ENCODE measurements around the gene RTP3.

DNA sequence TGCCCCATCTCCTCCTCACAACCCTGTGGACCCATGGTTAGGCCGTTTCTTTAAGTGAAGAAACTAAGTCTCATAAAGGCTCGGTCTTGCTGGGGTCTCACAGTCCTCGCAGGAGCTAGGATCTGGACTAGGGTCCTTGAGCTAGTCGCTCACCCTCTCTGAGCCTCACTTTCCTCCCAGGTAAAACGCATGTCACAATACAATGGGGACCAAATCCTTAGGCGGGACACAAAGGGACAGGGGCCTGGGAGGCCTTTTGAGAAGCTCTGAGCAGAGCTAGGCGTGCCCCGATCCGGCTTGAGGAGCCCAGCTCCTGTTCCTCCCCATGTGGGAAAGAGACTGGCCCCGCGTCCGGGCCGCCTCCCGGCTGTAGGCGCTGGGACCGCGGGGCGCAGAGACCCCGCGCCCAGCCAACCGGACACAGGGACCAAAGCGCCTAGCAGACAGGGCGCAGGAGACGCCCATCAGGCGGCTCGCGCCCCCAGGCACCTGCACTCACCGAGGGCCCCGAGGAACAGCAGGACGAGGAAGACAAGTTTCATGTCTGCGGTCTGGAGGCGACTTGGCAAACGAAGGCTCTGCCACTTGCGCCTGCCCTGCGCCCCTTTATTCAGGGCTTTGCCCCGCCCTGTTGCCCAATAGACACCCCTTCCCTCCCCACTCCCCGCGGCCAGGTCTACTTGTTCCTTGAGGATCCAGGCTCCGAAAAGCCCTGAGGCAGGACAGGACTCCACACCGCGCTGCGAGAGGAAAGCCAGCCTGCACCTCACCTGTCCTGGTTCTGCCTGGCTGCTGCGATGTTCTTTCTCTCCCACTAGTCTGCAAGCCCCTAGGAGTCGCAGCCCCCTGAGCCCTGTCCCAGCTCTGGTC is 33.2 kb upstream of the RTP3 start, which contains the start of gene LTF:
- no peak for TF ChIP-seq EP300 (IDR thresholded peaks at IDR 0.05)
- no peak for TF ChIP-seq POLR2A (IDR thresholded peaks at IDR 0.05)
- TF ChIP-seq, protein P1, sequence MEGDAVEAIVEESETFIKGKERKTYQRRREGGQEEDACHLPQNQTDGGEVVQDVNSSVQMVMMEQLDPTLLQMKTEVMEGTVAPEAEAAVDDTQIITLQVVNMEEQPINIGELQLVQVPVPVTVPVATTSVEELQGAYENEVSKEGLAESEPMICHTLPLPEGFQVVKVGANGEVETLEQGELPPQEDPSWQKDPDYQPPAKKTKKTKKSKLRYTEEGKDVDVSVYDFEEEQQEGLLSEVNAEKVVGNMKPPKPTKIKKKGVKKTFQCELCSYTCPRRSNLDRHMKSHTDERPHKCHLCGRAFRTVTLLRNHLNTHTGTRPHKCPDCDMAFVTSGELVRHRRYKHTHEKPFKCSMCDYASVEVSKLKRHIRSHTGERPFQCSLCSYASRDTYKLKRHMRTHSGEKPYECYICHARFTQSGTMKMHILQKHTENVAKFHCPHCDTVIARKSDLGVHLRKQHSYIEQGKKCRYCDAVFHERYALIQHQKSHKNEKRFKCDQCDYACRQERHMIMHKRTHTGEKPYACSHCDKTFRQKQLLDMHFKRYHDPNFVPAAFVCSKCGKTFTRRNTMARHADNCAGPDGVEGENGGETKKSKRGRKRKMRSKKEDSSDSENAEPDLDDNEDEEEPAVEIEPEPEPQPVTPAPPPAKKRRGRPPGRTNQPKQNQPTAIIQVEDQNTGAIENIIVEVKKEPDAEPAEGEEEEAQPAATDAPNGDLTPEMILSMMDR (IDR thresholded peaks at IDR 0.05) = no peak

Measured in gastroesophageal sphincter (tissue), 3 donors.